Body of pancreas (tissue), 4 donors: Measurements from ENCODE around the gene PALLD. TPM values are rescaled to one million over a fixed set of nuclear protein-coding genes. Genes with fewer than 3 reads are reported as not detected.

Experiments used
- ATAC-seq: fragments of 150-250 bp; one replicate; pipeline ENCODE4 v1.9.1; 2016
- DNase-seq, 4 donors: peaks; one replicate each; pipeline ENCODE4 v3.0.0-alpha.2; 2019
- H3K27ac ChIP-seq, 4 donors: fragments of 200-600 bp; sonication (generic); 1 replicate in 3 of 4; 2 replicates in 1 of 4; pipeline versions ENCODE4 v1.5.1 to v1.6.1; 2016 to 2019; ENCODE audit warnings: mild to moderate bottlenecking in 1 of 4, mixed read lengths in 1 of 4, moderate library complexity in 1 of 4
- H3K27me3 ChIP-seq, 2 donors: fragments of 200-600 bp; sonication (generic); one replicate each; pipeline ENCODE4 v1.6.0; 2016; ENCODE audit warnings: mild to moderate bottlenecking in 1 of 2
- H3K36me3 ChIP-seq, 2 donors: fragments of 200-600 bp; sonication (generic); replicated peaks in 1 of 2; 2 replicates each; pipeline ENCODE4 v1.5.1; 2016; ENCODE audit warnings: low read depth in 2 of 2; ENCODE audit not compliant: insufficient read depth in 1 of 2
- H3K4me1 ChIP-seq: fragments of 200-600 bp; sonication (generic); one replicate; pipeline ENCODE4 v1.6.0; 2016
- H3K4me3 ChIP-seq, 2 donors: fragments of 200-600 bp; sonication (generic); 1 replicate in 1 of 2; 2 replicates in 1 of 2; pipeline ENCODE4 v1.5.1; 2016 to 2019
- H3K9me3 ChIP-seq, 3 donors: fragments of 200-600 bp; sonication (generic); 1 replicate in 2 of 3; 2 replicates in 1 of 3; pipeline ENCODE4 v1.5.1; 2016
- CTCF ChIP-seq, 7 experiments: fragments of 450-650 bp in 4 of 7; fragments of 200-600 bp in 3 of 7; sonication (generic) in 3 of 7; IDR thresholded peaks; one replicate each; pipeline ENCODE4 v1.5.1; 2016 to 2019; ENCODE audit warnings: antibody characterized with exemption in 7 of 7
- POLR2A ChIP-seq, 3 donors: fragments of 450-650 bp; IDR thresholded peaks; one replicate each; pipeline ENCODE4 v1.6.1; 2016; ENCODE audit warnings: antibody characterized with exemption in 3 of 3, mild to moderate bottlenecking in 2 of 3
- WGBS, 2 donors: methylation state at CpG; one replicate each; pipeline ENCODE4 v1.1.5; 2017; 5-methylcytosine and 5-hydroxymethylcytosine counted together
- intact Hi-C: fragments of 100-400 bp; cut with DNase I; formaldehyde crosslinking; loops from one replicate; pipeline ENCODE4 v1.15.1; 2023
- total RNA-seq, 2 donors: library from RNA; depleted of rRNA; stranded (reverse); fragments of >200 nt; gene quantifications; one replicate each; pipeline ENCODE4 v1.1.0, GENCODE V29; 2016

PALLD gene
- total RNA-seq, 2 donors from 2014 or later = 46.8 to 52.4 TPM

- TF ChIP-seq CTCF (IDR thresholded peaks at IDR 0.05) = no peak
- TF ChIP-seq POLR2A (IDR thresholded peaks at IDR 0.05) = no peak
- Histone ChIP-seq H3K9me3 (no peaks in the 10 kb centered on the region), H3K4me3 (no peak overlapping the region), H3K4me1 (peaks cover 11% of the 10 kb centered on the region), H3K27ac (no peak overlapping the region), H3K27me3 (peaks cover 0 to 4% of the 10 kb centered on the region in 2 donors), H3K36me3 (no peaks in the 10 kb centered on the region)
- WGBS, 2 donors = 42 to 44% methylated on average over 2 of the region's 2 CpGs
- intact Hi-C loops = no loop called here
- ATAC-seq (no peak), DNase-seq (no peak)
Observed at GRCh38 chr4:168817370-168817769, 320.5 kb downstream of the PALLD start.

- intact Hi-C loops = no loop called here
- TF ChIP-seq CTCF (IDR thresholded peaks at IDR 0.05) (no peak), POLR2A (IDR thresholded peaks at IDR 0.05) (no peak)
- no peak overlapping the region for H3K27ac ChIP-seq
- no peak for ATAC-seq
- H3K9me3 ChIP-seq = no peaks in the 10 kb centered on the region
- H3K4me1 ChIP-seq = peaks cover under 1% of the 10 kb centered on the region
- H3K27me3 ChIP-seq = peaks cover 0 to 4% of the 10 kb centered on the region in 2 donors
- H3K36me3 ChIP-seq = no peaks in the 10 kb centered on the region
- H3K4me3 ChIP-seq = no peak overlapping the region
- 92 to 95% methylated on average over 5 of the region's 5 CpGs for WGBS, 2 donors
- no peak for DNase-seq
Observed at GRCh38 chr4:168822481-168822880, 325.6 kb downstream of the PALLD start.

GRCh38 chr4:168825975-168826374 lies 329.1 kb downstream of the PALLD start:
- Histone ChIP-seq H3K9me3 (no peaks in the 10 kb centered on the region), H3K27ac (no peak overlapping the region), H3K27me3 (peaks cover 0 to 4% of the 10 kb centered on the region in 2 donors), H3K36me3 (no peaks in the 10 kb centered on the region), H3K4me3 (no peak overlapping the region), H3K4me1 (no peaks in the 10 kb centered on the region)
- intact Hi-C loops = no loop called here
- 90% methylated on average over 3 of the region's 3 CpGs for WGBS, 2 donors
- DNase-seq (no peak), ATAC-seq (no peak)
- TF ChIP-seq CTCF (IDR thresholded peaks at IDR 0.05) (no peak), POLR2A (IDR thresholded peaks at IDR 0.05) (no peak)

GRCh38 chr4:168826620-168827019 lies 329.8 kb downstream of the PALLD start:
- peaks cover 3% of the 10 kb centered on the region for H3K4me1 ChIP-seq
- no peaks in the 10 kb centered on the region for H3K9me3 ChIP-seq
- WGBS, 2 donors = 82 to 95% methylated on average over 3 of the region's 3 CpGs
- intact Hi-C loops = no loop called here
- peaks cover 0 to 5% of the 10 kb centered on the region in 2 donors for H3K27me3 ChIP-seq
- H3K27ac ChIP-seq = no peak overlapping the region
- TF ChIP-seq CTCF (IDR thresholded peaks at IDR 0.05) = no peak
- no peak for TF ChIP-seq POLR2A (IDR thresholded peaks at IDR 0.05)
- H3K4me3 ChIP-seq = no peak overlapping the region
- no peak for DNase-seq
- ATAC-seq = no peak
- no peaks in the 10 kb centered on the region for H3K36me3 ChIP-seq

GRCh38 chr4:168830777-168831512 lies 334.1 kb downstream of the PALLD start:
- H3K4me3 ChIP-seq = no peak overlapping the region
- peaks cover 0 to 13% of the 10 kb centered on the region in 2 donors for H3K27me3 ChIP-seq
- H3K4me1 ChIP-seq = peaks cover 18% of the 10 kb centered on the region
- no peak for DNase-seq
- H3K9me3 ChIP-seq = no peaks in the 10 kb centered on the region
- H3K27ac ChIP-seq = no peak overlapping the region
- TF ChIP-seq CTCF (IDR thresholded peaks at IDR 0.05) (no peak), POLR2A (IDR thresholded peaks at IDR 0.05) (no peak)
- ATAC-seq = no peak
- intact Hi-C loops = no loop called here
- 71 to 84% methylated on average over 6 of the region's 6 CpGs for WGBS, 2 donors
- H3K36me3 ChIP-seq = no peaks in the 10 kb centered on the region
